Measurements from ENCODE around the gene LRRFIP1. TPM values are rescaled to one million over a fixed set of nuclear protein-coding genes. Genes with fewer than 3 reads are reported as not detected.

LRRFIP1 gene
- total and polyA plus RNA-seq, 2 donors (not counting 3 experiments of a cell fraction or from before 2014, with no cell fraction given) = 39.2 to 179 TPM

DNA sequence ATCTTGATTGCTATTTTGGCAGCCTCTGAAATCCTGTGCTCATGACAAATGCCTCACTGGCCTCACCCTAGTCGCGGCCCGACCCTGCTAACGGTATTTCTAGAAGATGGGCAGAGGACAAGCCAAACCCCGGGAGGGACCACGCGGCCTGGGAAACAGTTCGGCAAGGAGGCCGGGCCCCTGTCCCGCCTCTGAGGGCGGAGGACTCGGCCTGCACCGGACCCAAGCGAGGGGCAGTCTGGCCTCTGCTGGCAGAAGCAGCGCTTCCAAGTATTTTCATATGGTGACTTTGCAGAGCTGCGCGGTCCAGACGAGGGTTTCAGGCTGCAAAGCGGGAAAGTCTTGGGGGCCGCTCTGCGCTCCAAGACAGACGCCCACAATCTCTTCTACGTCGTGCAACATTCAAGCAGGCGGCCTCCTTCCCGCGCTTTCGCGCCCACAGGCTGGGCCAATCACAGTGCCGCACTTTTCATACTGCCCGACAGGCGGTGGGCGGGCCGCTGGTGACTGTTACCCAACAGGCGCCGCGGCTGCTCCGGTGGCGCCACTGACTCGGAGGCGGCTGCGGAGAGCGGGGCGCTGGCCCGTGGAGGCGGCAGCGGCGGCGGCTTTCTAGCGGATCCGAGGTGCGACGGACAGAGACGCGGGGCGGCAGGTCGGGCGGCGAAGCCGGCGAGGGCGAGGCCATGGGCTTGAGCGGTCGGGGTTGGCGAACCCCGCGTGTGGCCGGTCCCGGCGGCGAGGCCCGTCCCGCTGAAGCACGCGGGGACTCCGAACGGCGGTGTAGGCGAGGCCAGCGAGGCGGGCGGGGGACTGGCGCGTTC is 171.1 kb downstream of the LRRFIP1 start, which contains the start of gene RBM44:
RBM44 (plus strand) TSS at position 544 of the 824 bp plus-strand sequence. CDS start 14,831 bp downstream, outside the sequence.
- Histone ChIP-seq H3K4me3 (replicated peaks in 1 of 3; ENCODE audit: insufficient read depth in 1 of 3, low read depth in 1 of 3, low read length in 3 of 3) (no peak within 1 kb of the TSS), H3K4me2 (ENCODE audit: insufficient read depth, low read length) (no peak within 1 kb of the TSS), H4K20me1 (replicated peaks; ENCODE audit: control insufficient read depth, extremely low read depth, insufficient read depth, low read length) (no peaks in the 10 kb centered on the region), H3K36me3 (ENCODE audit: control insufficient read depth in 2 of 2, extremely low read depth in 1 of 2, insufficient read depth in 2 of 2, low read length in 2 of 2) (no peaks in the 10 kb centered on the region), H3K9ac (replicated peaks; ENCODE audit: extremely low read depth, insufficient read depth, low read length) (no peak within 1 kb of the TSS), H2AFZ (ENCODE audit: low read depth, low read length) (no peak within 1 kb of the TSS), H3K79me2 (ENCODE audit: control insufficient read depth, insufficient read depth, low read length) (no peaks in the 10 kb centered on the region), H3K27me3 (ENCODE audit: control insufficient read depth in 2 of 2, insufficient read depth in 2 of 2, low read length in 2 of 2) (no peaks in the 10 kb centered on the region), H3K9me3 (replicated peaks; ENCODE audit: control insufficient read depth, insufficient read depth, low read length) (no peaks in the 10 kb centered on the region), H3K4me1 (ENCODE audit: control insufficient read depth, extremely low read depth, insufficient read depth, low read length) (no peaks in the 10 kb centered on the region), H3K9me1 (replicated peaks; ENCODE audit: control insufficient read depth, extremely low read depth, insufficient read depth, low read length) (no peaks in the 10 kb centered on the region), H3K27ac (ENCODE audit: insufficient read depth, low read depth, low read length) (no peak within 1 kb of the TSS)
- ChIA-PET CTCF (no interaction called here), POLR2A (no interaction called here)
- dilution Hi-C loops (cut with MboI; ENCODE audit: extremely low pct_ligation_motif_present, low sequenced_read_pairs) = no loop called here
- BruUV-seq (replicated peaks) = no TSS peak
- TF ChIP-seq, protein P1, sequence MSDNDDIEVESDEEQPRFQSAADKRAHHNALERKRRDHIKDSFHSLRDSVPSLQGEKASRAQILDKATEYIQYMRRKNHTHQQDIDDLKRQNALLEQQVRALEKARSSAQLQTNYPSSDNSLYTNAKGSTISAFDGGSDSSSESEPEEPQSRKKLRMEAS (IDR thresholded peaks at IDR 0.05; ENCODE audit: insufficient read depth, insufficient read length) = no peak
- TF ChIP-seq JUN (IDR thresholded peaks at IDR 0.05; ENCODE audit: borderline replicate concordance, insufficient read depth, insufficient read length, low read depth) (no peak), GATA2 (IDR thresholded peaks at IDR 0.05; ENCODE audit: insufficient read depth, insufficient read length, low read depth, low read length) (no peak), POLR2AphosphoS5 (IDR thresholded peaks at IDR 0.05; ENCODE audit: insufficient read depth, low read depth, low read length) (no peak), POLR2A (IDR thresholded peaks at IDR 0.05; ENCODE audit: low read depth, low read length) (no peak), MYC (IDR thresholded peaks at IDR 0.05; ENCODE audit: low read depth, low read length) (no peak), FOS (IDR thresholded peaks at IDR 0.05; ENCODE audit: borderline replicate concordance, insufficient read depth, low read length) (no peak), EZH2 (IDR thresholded peaks at IDR 0.05; ENCODE audit: borderline replicate concordance, low read depth, low read length, severe bottlenecking) (no peak)
- TF ChIP-seq, protein P2, sequence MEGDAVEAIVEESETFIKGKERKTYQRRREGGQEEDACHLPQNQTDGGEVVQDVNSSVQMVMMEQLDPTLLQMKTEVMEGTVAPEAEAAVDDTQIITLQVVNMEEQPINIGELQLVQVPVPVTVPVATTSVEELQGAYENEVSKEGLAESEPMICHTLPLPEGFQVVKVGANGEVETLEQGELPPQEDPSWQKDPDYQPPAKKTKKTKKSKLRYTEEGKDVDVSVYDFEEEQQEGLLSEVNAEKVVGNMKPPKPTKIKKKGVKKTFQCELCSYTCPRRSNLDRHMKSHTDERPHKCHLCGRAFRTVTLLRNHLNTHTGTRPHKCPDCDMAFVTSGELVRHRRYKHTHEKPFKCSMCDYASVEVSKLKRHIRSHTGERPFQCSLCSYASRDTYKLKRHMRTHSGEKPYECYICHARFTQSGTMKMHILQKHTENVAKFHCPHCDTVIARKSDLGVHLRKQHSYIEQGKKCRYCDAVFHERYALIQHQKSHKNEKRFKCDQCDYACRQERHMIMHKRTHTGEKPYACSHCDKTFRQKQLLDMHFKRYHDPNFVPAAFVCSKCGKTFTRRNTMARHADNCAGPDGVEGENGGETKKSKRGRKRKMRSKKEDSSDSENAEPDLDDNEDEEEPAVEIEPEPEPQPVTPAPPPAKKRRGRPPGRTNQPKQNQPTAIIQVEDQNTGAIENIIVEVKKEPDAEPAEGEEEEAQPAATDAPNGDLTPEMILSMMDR (IDR thresholded peaks at IDR 0.05; ENCODE audit: extremely low read depth in 1 of 2, insufficient read depth in 1 of 2, low read depth in 1 of 2, low read length in 2 of 2) = no peak
- no peak for DNase-seq (ENCODE audit: low read depth, low spot score)
- no peak for FAIRE-seq
- intact Hi-C loops (cut with micrococcal nuclease) = no loop called here

Measured in endothelial cell of umbilical vein (primary cell).